ENCODE data around the gene LRRC10B.

DNA sequence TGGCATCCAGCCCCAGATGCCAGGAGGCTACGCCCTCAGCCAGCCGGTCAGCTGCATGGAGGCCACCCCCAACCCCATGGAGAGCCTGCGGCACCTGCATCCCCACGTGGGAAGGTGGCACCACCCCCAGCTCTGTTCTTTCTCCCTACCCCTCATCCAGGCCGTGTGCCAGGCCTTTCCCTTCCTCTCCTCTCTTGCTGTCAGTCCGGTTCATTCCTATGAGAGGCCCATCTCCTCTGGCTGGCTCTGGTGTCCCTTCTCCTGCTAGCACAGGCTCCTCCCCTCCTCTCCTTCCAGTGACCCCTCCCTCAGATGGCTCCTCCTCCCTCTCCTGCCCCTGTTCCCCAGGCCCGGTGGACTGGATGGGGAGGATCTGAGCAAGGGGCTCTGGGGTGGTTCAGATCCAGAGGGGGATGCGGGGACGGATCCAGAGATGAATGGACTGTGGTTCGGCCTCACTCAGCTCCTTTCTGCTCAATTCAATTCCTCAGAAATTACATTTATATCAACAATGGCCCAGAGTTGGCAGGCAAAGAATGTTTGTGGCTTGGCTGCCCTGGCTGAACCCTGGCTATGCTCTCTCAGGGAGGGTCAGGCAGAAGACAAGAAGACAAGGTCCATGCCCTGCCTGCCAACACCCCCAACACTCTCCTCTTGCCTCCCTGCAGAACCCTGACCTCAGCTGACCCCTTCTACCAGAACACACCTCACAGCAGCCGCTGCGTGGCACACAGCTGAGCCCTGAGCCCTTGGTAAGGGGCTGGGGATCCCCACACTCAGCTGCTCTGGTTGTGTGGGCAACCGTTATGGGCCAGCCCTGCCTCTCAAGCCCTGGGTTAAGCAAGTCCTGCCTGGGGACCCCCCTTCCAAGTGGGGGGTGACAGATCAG is 18.5 kb upstream of the LRRC10B start:
- no peak for TF ChIP-seq POLR2A (IDR thresholded peaks at IDR 0.05; ENCODE audit: control extremely low read depth in 1 of 2, low read depth in 2 of 2, low read length in 2 of 2)
- TF ChIP-seq, protein P1, sequence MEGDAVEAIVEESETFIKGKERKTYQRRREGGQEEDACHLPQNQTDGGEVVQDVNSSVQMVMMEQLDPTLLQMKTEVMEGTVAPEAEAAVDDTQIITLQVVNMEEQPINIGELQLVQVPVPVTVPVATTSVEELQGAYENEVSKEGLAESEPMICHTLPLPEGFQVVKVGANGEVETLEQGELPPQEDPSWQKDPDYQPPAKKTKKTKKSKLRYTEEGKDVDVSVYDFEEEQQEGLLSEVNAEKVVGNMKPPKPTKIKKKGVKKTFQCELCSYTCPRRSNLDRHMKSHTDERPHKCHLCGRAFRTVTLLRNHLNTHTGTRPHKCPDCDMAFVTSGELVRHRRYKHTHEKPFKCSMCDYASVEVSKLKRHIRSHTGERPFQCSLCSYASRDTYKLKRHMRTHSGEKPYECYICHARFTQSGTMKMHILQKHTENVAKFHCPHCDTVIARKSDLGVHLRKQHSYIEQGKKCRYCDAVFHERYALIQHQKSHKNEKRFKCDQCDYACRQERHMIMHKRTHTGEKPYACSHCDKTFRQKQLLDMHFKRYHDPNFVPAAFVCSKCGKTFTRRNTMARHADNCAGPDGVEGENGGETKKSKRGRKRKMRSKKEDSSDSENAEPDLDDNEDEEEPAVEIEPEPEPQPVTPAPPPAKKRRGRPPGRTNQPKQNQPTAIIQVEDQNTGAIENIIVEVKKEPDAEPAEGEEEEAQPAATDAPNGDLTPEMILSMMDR (IDR thresholded peaks at IDR 0.05; ENCODE audit: control extremely low read depth in 1 of 3, insufficient read depth in 1 of 3, low read depth in 1 of 3, low read length in 3 of 3) = no peak
- TF ChIP-seq GTF2F1 (IDR thresholded peaks at IDR 0.05; ENCODE audit: borderline replicate concordance, low read depth, low read length) = no peak
- no peak for TF ChIP-seq ZNF274 (IDR thresholded peaks at IDR 0.05; ENCODE audit: borderline replicate concordance, extremely low read depth, low read length)
- TF ChIP-seq POLR2AphosphoS5 (IDR thresholded peaks at IDR 0.05; ENCODE audit: low read depth, low read length) = no peak
- no peak for TF ChIP-seq TCF12 (IDR thresholded peaks at IDR 0.05; ENCODE audit: low read depth, low read length)
- no peak for TF ChIP-seq YY1 (IDR thresholded peaks at IDR 0.05; ENCODE audit: low read depth, low read length)
- no peak for TF ChIP-seq CREB1 (IDR thresholded peaks at IDR 0.05)
- no peak for TF ChIP-seq EP300 (IDR thresholded peaks at IDR 0.05; ENCODE audit: borderline replicate concordance in 1 of 2, low read depth in 2 of 2, low read length in 2 of 2)
- no peak for TF ChIP-seq RXRA (IDR thresholded peaks at IDR 0.05; ENCODE audit: insufficient read depth, low read depth, low read length)
- no peak for TF ChIP-seq USF2 (IDR thresholded peaks at IDR 0.05; ENCODE audit: low read length)
- no peak for TF ChIP-seq RFX5 (IDR thresholded peaks at IDR 0.05; ENCODE audit: borderline replicate concordance, low read depth, low read length)
- no peak for TF ChIP-seq CEBPB (IDR thresholded peaks at IDR 0.05; ENCODE audit: low read depth, low read length)
